HepG2 (cell line): ENCODE results near the gene CGGBP1. TPM values are rescaled to one million over a fixed set of nuclear protein-coding genes. Genes with fewer than 3 reads are reported as not detected.

Experiments
- ATAC-seq: fragments of 200-7000 bp; cut with Tn5 transposase; 3 replicates; pipeline ENCODE4 v1.9.1; 2020; ENCODE audit warnings: mild to moderate bottlenecking, moderate library complexity
- BruUV-seq: library from RNA; stranded (reverse); fragments of 400-500 nt; replicated peaks from 2 replicates; lab custom pipeline; 2021; lab: Mats Ljungman, UMichigan
- CTCF ChIA-PET: fragments of 300-600 bp; formaldehyde crosslinking; extraction: SDS; loops from one replicate; lab custom pipeline; 2021; ENCODE audit warnings: low total read pairs, inconsistent platforms, low intra/inter-chr PET ratio; lab: Yijun Ruan, JAX
- POLR2A ChIA-PET: fragments of 350-600 bp; sonication (Branson Sonifier 250); formaldehyde crosslinking; loops from one replicate; lab custom pipeline; 2020; ENCODE audit warnings: antibody characterized with exemption, inconsistent platforms; lab: Yijun Ruan, JAX
- DNase-seq: peaks from one replicate; pipeline ENCODE4 v3.0.0-alpha.2; 2015; ENCODE audit warnings: low spot score
- FAIRE-seq: peaks from 3 replicates; lab custom pipeline; 2011; peaks lifted over from hg19 to GRCh38; lab: Jason Lieb, UNC
- H2AFZ ChIP-seq: one replicate; pipeline ENCODE4 v1.6.1; 2011; ENCODE audit warnings: low read length, inconsistent platforms
- H3K27ac ChIP-seq: fragments of 300-600 bp; 3 replicates; pipeline ENCODE4 v1.8.0; 2011; ENCODE audit warnings: mixed run types, mild to moderate bottlenecking, mixed read lengths, low read length, inconsistent platforms; ENCODE audit not compliant: insufficient read depth; ENCODE audit errors: extremely low read length
- H3K27me3 ChIP-seq, 2 experiments: fragments of 200-600 bp in 1 of 2; 2 replicates in 1 of 2; 3 replicates in 1 of 2; pipeline versions ENCODE4 v1.6.0 to v1.8.0; 2011; ENCODE audit warnings: low read length in 2 of 2, mild to moderate bottlenecking in 2 of 2, moderate library complexity in 2 of 2, inconsistent platforms in 1 of 2; ENCODE audit not compliant: insufficient read depth in 2 of 2, control insufficient read depth in 1 of 2
- H3K36me3 ChIP-seq, 2 experiments: fragments of 200-600 bp in 1 of 2; replicated peaks in 1 of 2; 2 replicates in 1 of 2; 3 replicates in 1 of 2; pipeline versions ENCODE4 v1.5.1 to v1.8.0; 2011; ENCODE audit warnings: low read length in 2 of 2, inconsistent platforms in 1 of 2; ENCODE audit not compliant: insufficient read depth in 2 of 2, control insufficient read depth in 1 of 2
- H3K4me1 ChIP-seq: 2 replicates; pipeline ENCODE4 v1.5.1; 2012; ENCODE audit warnings: low read length, inconsistent platforms; ENCODE audit not compliant: insufficient read depth
- H3K4me2 ChIP-seq: 2 replicates; pipeline ENCODE4 v1.6.0; 2011; ENCODE audit warnings: low read depth, low read length, inconsistent platforms
- H3K4me3 ChIP-seq, 3 experiments: fragments of 200-600 bp in 1 of 3; sonication (generic), shearing (Covaris generic) in 1 of 3; replicated peaks in 1 of 3; 2 replicates each; pipeline ENCODE4 v1.5.1; 2011 to 2016; ENCODE audit warnings: low read length in 3 of 3, inconsistent platforms in 2 of 3, low read depth in 2 of 3, mild to moderate bottlenecking in 2 of 3, control low read depth in 1 of 3, mixed read lengths in 1 of 3; ENCODE audit not compliant: insufficient read depth in 1 of 3
- H3K79me2 ChIP-seq: one replicate; pipeline ENCODE4 v1.6.1; 2011; ENCODE audit warnings: low read length, inconsistent platforms; ENCODE audit not compliant: insufficient read depth
- H3K9ac ChIP-seq: 2 replicates; pipeline ENCODE4 v1.6.0; 2011; ENCODE audit warnings: mild to moderate bottlenecking, low read depth, low read length, inconsistent platforms; ENCODE audit not compliant: insufficient read depth
- H3K9me3 ChIP-seq: 2 replicates; pipeline ENCODE4 v1.5.1; 2012; ENCODE audit warnings: mild to moderate bottlenecking, low read length
- H4K20me1 ChIP-seq: 2 replicates; pipeline ENCODE4 v1.6.0; 2011; ENCODE audit warnings: inconsistent platforms, mild to moderate bottlenecking, low read length, moderate library complexity; ENCODE audit not compliant: insufficient read depth
- ERF ChIP-seq: IDR thresholded peaks from 2 replicates; pipeline ENCODE4 v1.6.1; 2018; ENCODE audit warnings: missing biosample characterization, missing genetic modification reagents
- HDAC6 ChIP-seq: fragments of 200-600 bp; sonication (generic); IDR thresholded peaks from 2 replicates; pipeline ENCODE4 v1.7.0; 2017; ENCODE audit warnings: mild to moderate bottlenecking, antibody characterized with exemption, low read length, low read depth
- HINFP ChIP-seq: sonication (generic); formaldehyde crosslinking; IDR thresholded peaks from 2 replicates; pipeline ENCODE4 v1.4.0; 2020; ENCODE audit warnings: low read depth, mild to moderate bottlenecking, missing genetic modification reagents
- MXI1 ChIP-seq: IDR thresholded peaks from 3 replicates; pipeline ENCODE4 v1.6.1; 2012; ENCODE audit warnings: low read depth, low read length, inconsistent platforms, borderline replicate concordance
- NFE2 ChIP-seq: sonication (generic); formaldehyde crosslinking; IDR thresholded peaks from 2 replicates; pipeline ENCODE4 v1.4.0; 2020; ENCODE audit warnings: missing genetic modification reagents
- NFKBIZ ChIP-seq: IDR thresholded peaks from 2 replicates; pipeline ENCODE4 v1.6.1; 2018; ENCODE audit warnings: missing genetic modification reagents, missing compliant biosample characterization
- NRL ChIP-seq: sonication (generic); formaldehyde crosslinking; IDR thresholded peaks from 2 replicates; pipeline ENCODE4 v1.5.0; 2020; ENCODE audit warnings: missing genetic modification reagents, mild to moderate bottlenecking, moderate library complexity, borderline replicate concordance
- TRIM22 ChIP-seq: fragments of 450-650 bp; IDR thresholded peaks from 2 replicates; pipeline ENCODE4 v1.6.1; 2017
- ZBTB21 ChIP-seq: sonication (generic); formaldehyde crosslinking; IDR thresholded peaks from 2 replicates; pipeline ENCODE4 v1.4.0; 2020; ENCODE audit warnings: missing genetic modification reagents
- ZNF251 ChIP-seq: sonication (generic); formaldehyde crosslinking; IDR thresholded peaks from 2 replicates; pipeline ENCODE4 v1.9.0; 2021; ENCODE audit warnings: mild to moderate bottlenecking, missing genetic modification reagents
- ZNF253 ChIP-seq: sonication (generic); formaldehyde crosslinking; IDR thresholded peaks from 2 replicates; pipeline ENCODE4 v1.8.0; 2022; ENCODE audit warnings: mild to moderate bottlenecking, missing genetic modification reagents, borderline replicate concordance
- ZNF460 ChIP-seq: sonication (generic); formaldehyde crosslinking; IDR thresholded peaks from 2 replicates; pipeline ENCODE4 v1.5.1; 2020; ENCODE audit warnings: missing genetic modification reagents, mild to moderate bottlenecking, borderline replicate concordance
- ZSCAN9 ChIP-seq: IDR thresholded peaks from 2 replicates; pipeline ENCODE4 v1.6.1; 2016; ENCODE audit warnings: borderline replicate concordance
- WGBS: methylation state at CpG from one replicate; pipeline ENCODE4 v1.1.6; 2017; ENCODE audit warnings: low lambda C conversion rate; 5-methylcytosine and 5-hydroxymethylcytosine counted together
- in situ Hi-C: cut with HindIII; loops from 2 replicates; pipeline ENCODE4 v1.10.0; 2017; ENCODE audit warnings: low pct_unique_long_range_greater_than_20kb; ENCODE audit not compliant: extremely low pct_ligation_motif_present
- intact Hi-C: fragments of 100-400 bp; cut with micrococcal nuclease; formaldehyde crosslinking; loops from one replicate; pipeline ENCODE4 v1.10.0; 2022; ENCODE audit not compliant: unreplicated experiment
- polyA plus RNA-seq, 8 experiments: library from polyadenylated mRNA; depleted of rRNA in 3 of 8; stranded (reverse) in 7 of 8; unstranded in 1 of 8; fragments of >200 nt; fragmentation: Illumina TruSeq in 4 of 8; extraction: Trizol in 4 of 8; gene quantifications; 2 replicates each; pipeline versions ENCODE4 v1.2.1 to v1.2.3, GENCODE V29; 2011 to 2016; ENCODE audit warnings: low read depth in 4 of 8, missing spikeins in 1 of 8, mixed read lengths in 1 of 8; ENCODE audit not compliant: insufficient read depth in 1 of 8
- total RNA-seq, 5 experiments: library from RNA; depleted of rRNA; stranded (reverse); fragments of >200 nt; fragmentation: Illumina TruSeq; extraction: Trizol; gene quantifications; 2 replicates each; pipeline ENCODE4 v1.2.3, GENCODE V29; 2016; ENCODE audit warnings: low read depth in 1 of 5
- TF ChIP-seq, protein P1 (sequence below): sonication (generic); formaldehyde crosslinking; conservative IDR thresholded peaks from 2 replicates; pipeline ENCODE4 v1.8.1; 2023; ENCODE audit warnings: missing genetic modification reagents
- TF ChIP-seq, protein P2 (sequence below): sonication (generic); formaldehyde crosslinking; IDR thresholded peaks from 2 replicates; pipeline ENCODE4 v1.4.0; 2020; ENCODE audit warnings: missing genetic modification reagents, low read depth, mild to moderate bottlenecking, borderline replicate concordance

CGGBP1 gene
- total and polyA plus RNA-seq, 2 of the 13 experiments (the other 11 are each of a cell fraction or from before 2014, with no cell fraction given): 38.9 to 47.0 TPM

GRCh38 chr3:88009066-88009465 is 49.7 kb downstream of the CGGBP1 start:
- Histone ChIP-seq H3K79me2 (no peaks in the 10 kb centered on the region), H3K27ac (no peak overlapping the region), H3K4me3 (no peak overlapping the region), H2AFZ (no peak overlapping the region), H4K20me1 (no peaks in the 10 kb centered on the region), H3K4me2 (no peak overlapping the region), H3K36me3 (no peaks in the 10 kb centered on the region), H3K27me3 (no peaks in the 10 kb centered on the region), H3K4me1 (no peaks in the 10 kb centered on the region), H3K9ac (no peak overlapping the region), H3K9me3 (no peaks in the 10 kb centered on the region)
- in situ Hi-C loops: loop anchor here (10.0 to 25.0 kb wide), 2 partner anchors 244 to 697 kb away; no protein-coding TSS in a partner anchor
- POLR2A ChIA-PET: no interaction called here
- CTCF ChIA-PET: no interaction called here
- no TSS peak for BruUV-seq
- no peak for DNase-seq
- FAIRE-seq: no peak
- no peak for ATAC-seq
- intact Hi-C loops: loop anchor here (10.0 kb wide), 1 partner anchor 744 kb away; no protein-coding TSS in a partner anchor
- WGBS: 32% methylated on average over 2 of the region's 2 CpGs
- TF ChIP-seq ZNF251 (CRISPR knock-in tag) (no peak), NFE2 (CRISPR knock-in tag) (no peak), TRIM22 (no peak), ERF (CRISPR knock-in tag) (no peak), HINFP (CRISPR knock-in tag) (no peak), ZNF253 (CRISPR knock-in tag) (no peak), NRL (CRISPR knock-in tag) (no peak), HDAC6 (no peak), ZNF460 (CRISPR knock-in tag) (no peak), MXI1 (no peak), NFKBIZ (CRISPR knock-in tag) (no peak), ZSCAN9 (CRISPR knock-in tag) (no peak), ZBTB21 (no peak)
- TF ChIP-seq, protein P1, sequence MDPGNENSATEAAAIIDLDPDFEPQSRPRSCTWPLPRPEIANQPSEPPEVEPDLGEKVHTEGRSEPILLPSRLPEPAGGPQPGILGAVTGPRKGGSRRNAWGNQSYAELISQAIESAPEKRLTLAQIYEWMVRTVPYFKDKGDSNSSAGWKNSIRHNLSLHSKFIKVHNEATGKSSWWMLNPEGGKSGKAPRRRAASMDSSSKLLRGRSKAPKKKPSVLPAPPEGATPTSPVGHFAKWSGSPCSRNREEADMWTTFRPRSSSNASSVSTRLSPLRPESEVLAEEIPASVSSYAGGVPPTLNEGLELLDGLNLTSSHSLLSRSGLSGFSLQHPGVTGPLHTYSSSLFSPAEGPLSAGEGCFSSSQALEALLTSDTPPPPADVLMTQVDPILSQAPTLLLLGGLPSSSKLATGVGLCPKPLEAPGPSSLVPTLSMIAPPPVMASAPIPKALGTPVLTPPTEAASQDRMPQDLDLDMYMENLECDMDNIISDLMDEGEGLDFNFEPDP (CRISPR knock-in tag): no peak
- TF ChIP-seq, protein P2, sequence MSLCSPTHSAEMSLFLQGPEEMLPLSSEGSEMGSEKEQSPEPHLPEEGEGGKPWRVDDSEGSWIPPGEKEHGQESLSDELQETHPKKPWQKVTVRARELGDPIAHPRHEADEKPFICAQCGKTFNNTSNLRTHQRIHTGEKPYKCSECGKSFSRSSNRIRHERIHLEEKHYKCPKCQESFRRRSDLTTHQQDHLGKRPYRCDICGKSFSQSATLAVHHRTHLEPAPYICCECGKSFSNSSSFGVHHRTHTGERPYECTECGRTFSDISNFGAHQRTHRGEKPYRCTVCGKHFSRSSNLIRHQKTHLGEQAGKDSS: no peak
